ENCODE measurements around the gene SLC25A17. TPM values are rescaled to one million over a fixed set of nuclear protein-coding genes. Genes with fewer than 3 reads are reported as not detected.
"Not testable (repeated sequence)": the region's sequence is repeated elsewhere in the genome, so short reads cannot be mapped to it uniquely, and the experiment has no call there.

Gene SLC25A17
- total RNA-seq, 4 donors from 2014 or later = 5.8 to 9.6 (median 8.4) TPM

DNA sequence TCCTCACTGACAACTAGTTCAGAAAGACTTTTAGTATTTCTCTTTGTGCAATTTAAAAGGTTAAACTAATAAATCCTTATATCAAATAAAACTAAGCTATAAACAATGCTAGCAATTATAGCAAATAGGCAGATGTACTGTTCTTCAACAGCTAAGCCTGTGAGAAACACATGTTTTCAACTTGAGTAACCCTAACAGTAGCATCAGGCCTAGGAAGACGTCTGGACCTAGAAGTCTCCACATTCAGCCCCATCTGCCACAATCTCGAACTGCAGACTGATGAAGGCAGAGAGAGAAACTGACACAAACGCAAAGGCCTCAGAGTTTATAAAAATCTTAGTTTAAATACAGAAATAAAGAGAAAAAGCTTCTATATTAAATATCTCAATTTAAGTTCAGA, 34.8 kb upstream of the SLC25A17 start:
- Histone ChIP-seq H3K27me3 (no peaks in the 10 kb centered on the region), H3K4me3 (peak overlapping the region in 3 of 4 donors; percentile 90 to 94 (median 93)), H3K36me3 (peaks cover under 1 to 19% (median 12%) of the 10 kb centered on the region in 4 donors), H3K9me3 (no peaks in the 10 kb centered on the region), H3K4me1 (peaks cover 52 to 70% (median 65%) of the 10 kb centered on the region in 4 donors), H3K27ac (replicated peaks in 1 of 4) (peak overlapping the region in 3 of 4 donors; percentile 89 to 99 (median 97))
- intact Hi-C loops (cut with DNase I) = no loop called here
- TF ChIP-seq EP300 (IDR thresholded peaks at IDR 0.05) (no peak), POLR2A (IDR thresholded peaks at IDR 0.05; ENCODE audit: low read depth) (no peak), POLR2AphosphoS5 (IDR thresholded peaks at IDR 0.05) (no peak)
- TF ChIP-seq, protein P1, sequence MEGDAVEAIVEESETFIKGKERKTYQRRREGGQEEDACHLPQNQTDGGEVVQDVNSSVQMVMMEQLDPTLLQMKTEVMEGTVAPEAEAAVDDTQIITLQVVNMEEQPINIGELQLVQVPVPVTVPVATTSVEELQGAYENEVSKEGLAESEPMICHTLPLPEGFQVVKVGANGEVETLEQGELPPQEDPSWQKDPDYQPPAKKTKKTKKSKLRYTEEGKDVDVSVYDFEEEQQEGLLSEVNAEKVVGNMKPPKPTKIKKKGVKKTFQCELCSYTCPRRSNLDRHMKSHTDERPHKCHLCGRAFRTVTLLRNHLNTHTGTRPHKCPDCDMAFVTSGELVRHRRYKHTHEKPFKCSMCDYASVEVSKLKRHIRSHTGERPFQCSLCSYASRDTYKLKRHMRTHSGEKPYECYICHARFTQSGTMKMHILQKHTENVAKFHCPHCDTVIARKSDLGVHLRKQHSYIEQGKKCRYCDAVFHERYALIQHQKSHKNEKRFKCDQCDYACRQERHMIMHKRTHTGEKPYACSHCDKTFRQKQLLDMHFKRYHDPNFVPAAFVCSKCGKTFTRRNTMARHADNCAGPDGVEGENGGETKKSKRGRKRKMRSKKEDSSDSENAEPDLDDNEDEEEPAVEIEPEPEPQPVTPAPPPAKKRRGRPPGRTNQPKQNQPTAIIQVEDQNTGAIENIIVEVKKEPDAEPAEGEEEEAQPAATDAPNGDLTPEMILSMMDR (IDR thresholded peaks at IDR 0.05) = no peak
- WGBS = 54% methylated on average over 3 of the region's 3 CpGs
- no peak for DNase-seq (ENCODE audit: extremely low spot score)

DNA sequence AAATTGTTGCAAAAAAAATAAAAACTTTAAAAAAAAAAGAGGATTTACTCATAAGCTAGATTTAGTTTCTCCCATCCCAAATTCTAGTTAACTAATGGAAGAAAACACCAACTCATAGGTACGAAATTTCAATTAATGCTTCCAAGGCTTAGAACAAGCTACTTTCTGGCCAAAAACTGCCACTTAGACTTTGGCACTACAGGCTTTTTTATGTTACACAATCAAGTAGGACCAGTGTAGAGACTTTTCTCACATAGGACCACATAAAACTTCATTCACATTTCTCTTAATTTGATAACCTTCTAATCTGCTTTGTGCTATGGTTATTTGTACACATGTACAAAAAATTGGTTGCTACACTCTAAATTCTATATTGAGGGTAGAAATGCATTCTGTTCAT, 34.2 kb upstream of the SLC25A17 start:
- WGBS = 50% methylated on average over 1 of the region's 1 CpG
- H3K4me3 ChIP-seq = peak overlapping the region in 1 of 4 donors; percentile 94
- no peaks in the 10 kb centered on the region for H3K27me3 ChIP-seq
- no peak for DNase-seq (ENCODE audit: extremely low spot score)
- TF ChIP-seq POLR2AphosphoS5 (IDR thresholded peaks at IDR 0.05) (no peak), EP300 (IDR thresholded peaks at IDR 0.05) (no peak), POLR2A (IDR thresholded peaks at IDR 0.05; ENCODE audit: low read depth) (no peak)
- TF ChIP-seq, protein P1 (IDR thresholded peaks at IDR 0.05) = no peak
- intact Hi-C loops (cut with DNase I) = no loop called here
- H3K27ac ChIP-seq (replicated peaks in 1 of 4) = peak overlapping the region in 2 of 4 donors; percentile 89 to 99
- peaks cover 52 to 67% (median 59%) of the 10 kb centered on the region in 4 donors for H3K4me1 ChIP-seq
- peaks cover 7 to 25% (median 17%) of the 10 kb centered on the region in 4 donors for H3K36me3 ChIP-seq
- H3K9me3 ChIP-seq = no peaks in the 10 kb centered on the region

DNA sequence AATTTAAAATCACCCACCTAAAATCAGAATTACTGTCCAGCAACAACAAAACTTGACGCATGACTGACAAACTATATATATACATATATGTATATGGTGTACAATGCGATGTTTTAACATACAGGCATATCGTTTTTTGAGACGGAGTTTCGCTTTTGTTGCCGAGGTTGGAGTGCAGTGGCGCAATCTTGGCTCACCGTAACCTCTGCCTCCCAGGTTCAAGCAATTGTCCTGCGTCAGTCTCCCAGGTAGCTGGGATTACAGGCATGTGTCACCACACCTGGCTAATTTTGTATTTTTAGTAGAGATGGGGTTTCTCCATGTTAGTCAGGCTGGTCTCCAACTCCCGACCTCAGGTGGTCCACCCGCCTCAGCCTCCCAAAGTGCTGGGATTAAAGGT, 26.7 kb upstream of the SLC25A17 start:
- 92% methylated on average over 11 of the region's 11 CpGs for WGBS
- DNase-seq (ENCODE audit: extremely low spot score); intact Hi-C loops (cut with DNase I); H3K9me3 ChIP-seq; H3K4me3 ChIP-seq; H3K27me3 ChIP-seq; H3K27ac ChIP-seq (replicated peaks in 1 of 4): not testable (repeated sequence)
- peaks cover 0 to 24% (median 16%) of the 10 kb centered on the region in 4 donors for H3K4me1 ChIP-seq
- H3K36me3 ChIP-seq = peaks cover 30 to 100% (median 81%) of the 10 kb centered on the region in 4 donors

DNA sequence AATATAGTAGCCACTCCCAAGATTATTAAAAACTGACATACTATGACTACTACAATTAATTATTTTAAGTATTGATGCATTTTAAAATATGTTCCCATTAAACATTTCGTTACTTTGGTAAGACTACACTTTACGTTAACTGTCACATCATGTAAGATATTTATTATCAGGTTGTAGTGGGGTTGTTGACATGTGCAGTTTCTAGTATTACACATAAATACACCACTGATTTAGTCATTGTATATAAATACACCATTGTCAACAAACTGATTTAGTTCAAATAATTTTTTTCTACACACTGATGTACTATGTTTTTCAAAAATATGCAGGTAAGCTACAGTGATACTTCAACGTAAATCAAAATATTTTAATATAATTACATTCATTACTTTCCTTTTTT, 25.8 kb upstream of the SLC25A17 start:
- no peak for DNase-seq (ENCODE audit: extremely low spot score)
- no peak overlapping the region for H3K4me3 ChIP-seq
- no peaks in the 10 kb centered on the region for H3K9me3 ChIP-seq
- TF ChIP-seq, protein P1 (IDR thresholded peaks at IDR 0.05) = no peak
- TF ChIP-seq POLR2A (IDR thresholded peaks at IDR 0.05; ENCODE audit: low read depth) = no peak
- no peak for TF ChIP-seq POLR2AphosphoS5 (IDR thresholded peaks at IDR 0.05)
- no peak for TF ChIP-seq EP300 (IDR thresholded peaks at IDR 0.05)
- no peak overlapping the region for H3K27ac ChIP-seq (replicated peaks in 1 of 4)
- H3K36me3 ChIP-seq = peaks cover 30 to 100% (median 83%) of the 10 kb centered on the region in 4 donors
- 87% methylated on average over 3 of the region's 3 CpGs for WGBS
- no peaks in the 10 kb centered on the region for H3K27me3 ChIP-seq
- intact Hi-C loops (cut with DNase I) = no loop called here
- peaks cover 0 to 18% (median 13%) of the 10 kb centered on the region in 4 donors for H3K4me1 ChIP-seq

DNA sequence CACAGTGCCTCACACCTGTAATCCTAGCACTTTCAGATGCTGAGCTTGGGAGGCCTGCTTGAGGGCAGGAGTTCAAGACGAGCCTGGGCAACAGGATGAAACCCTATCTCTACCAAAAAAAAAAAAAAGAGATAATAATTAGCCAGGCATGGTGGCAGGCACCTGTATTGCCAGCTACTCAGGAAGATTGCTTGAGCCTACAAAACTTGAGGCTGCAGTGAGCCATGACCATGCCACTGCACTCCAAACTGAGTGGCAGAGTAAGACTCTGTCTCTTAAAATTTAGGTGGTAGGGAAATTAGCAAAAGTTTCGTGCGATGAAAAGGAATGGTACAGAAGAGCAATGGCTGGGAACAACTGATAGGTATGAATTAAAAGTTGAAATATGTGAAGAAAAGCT, 19.3 kb upstream of the SLC25A17 start:
- WGBS = 90% methylated on average over 3 of the region's 3 CpGs
- no peak for DNase-seq (ENCODE audit: extremely low spot score)
- TF ChIP-seq, protein P1 (IDR thresholded peaks at IDR 0.05) = no peak
- TF ChIP-seq EP300 (IDR thresholded peaks at IDR 0.05) (no peak), POLR2A (IDR thresholded peaks at IDR 0.05; ENCODE audit: low read depth) (no peak), POLR2AphosphoS5 (IDR thresholded peaks at IDR 0.05) (no peak)
- no peaks in the 10 kb centered on the region for H3K27me3 ChIP-seq
- peaks cover 23 to 97% (median 80%) of the 10 kb centered on the region in 4 donors for H3K36me3 ChIP-seq
- no peaks in the 10 kb centered on the region for H3K9me3 ChIP-seq
- H3K4me1 ChIP-seq = peaks cover 0 to 17% (median 13%) of the 10 kb centered on the region in 4 donors
- intact Hi-C loops (cut with DNase I) = loop anchor here (10.0 kb wide), 1 partner anchor 326 kb away; no protein-coding TSS in a partner anchor
- H3K27ac ChIP-seq (replicated peaks in 1 of 4) = no peak overlapping the region
- H3K4me3 ChIP-seq = no peak overlapping the region

Data from esophagus muscularis mucosa (tissue), 4 donors.